ENCODE results near the gene DYRK1A. TPM values are rescaled to one million over a fixed set of nuclear protein-coding genes. Genes with fewer than 3 reads are reported as not detected.
A peak's percentile ranks its signal among the peaks of the same experiment; 100 is the strongest.

The DYRK1A gene
- total and polyA plus RNA-seq, 7 donors: 21.5 to 105 (median 79.9) TPM

DNA sequence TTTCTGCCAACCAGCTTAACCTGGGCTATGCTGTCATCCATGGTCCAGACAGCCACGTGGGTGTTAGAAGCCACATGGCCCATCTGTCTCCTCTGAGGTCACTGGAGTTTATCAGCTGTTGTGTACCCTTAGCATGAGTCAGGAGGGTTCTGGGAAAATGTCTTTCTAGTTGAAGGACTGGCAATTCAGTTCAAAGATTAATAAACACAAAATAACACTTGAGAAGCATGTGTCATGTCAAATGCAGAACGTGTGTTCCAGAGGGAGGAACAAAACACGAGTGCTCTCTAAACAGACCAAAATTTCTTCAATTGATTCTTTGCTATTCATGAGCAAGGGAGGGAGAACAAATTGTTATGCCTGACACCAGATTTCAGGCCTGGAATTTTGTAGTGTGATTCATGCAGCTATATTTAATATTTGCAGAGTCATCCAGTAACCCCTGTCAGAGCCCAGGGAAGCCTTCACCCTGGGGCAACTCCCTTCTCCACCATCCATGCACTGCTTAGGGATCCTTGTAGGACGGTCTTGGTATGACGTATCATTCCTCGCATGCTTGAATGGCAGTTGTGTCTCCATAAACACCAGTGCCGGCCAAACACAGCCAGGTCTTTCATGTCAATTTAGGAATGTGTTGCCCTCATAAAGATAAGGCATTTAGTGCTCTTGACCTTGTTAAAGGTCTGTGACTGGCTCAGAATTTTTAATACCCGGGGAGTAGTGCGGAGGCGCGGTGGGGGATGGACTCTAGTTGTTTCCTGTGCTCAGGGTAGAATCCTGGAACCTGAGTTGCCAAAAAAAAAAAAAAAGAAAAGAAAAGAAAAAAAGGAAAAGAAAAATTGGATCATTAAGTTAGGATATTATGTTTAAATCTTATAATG lies 27.7 kb upstream of the DYRK1A start:
- WGBS, 3 donors: 14 to 35% (median 21%) methylated on average over 11 of the region's 11 CpGs
- Histone ChIP-seq H3K4me1 (peaks cover 4% of the 10 kb centered on the region), H3K27ac (peak overlapping the region; percentile 90), H3K9me3 (no peaks in the 10 kb centered on the region), H3K36me3 (ENCODE audit: insufficient read depth in 1 of 2, low read depth in 1 of 2) (no peaks in the 10 kb centered on the region), H3K4me3 (peak overlapping the region; percentile 37), H3K27me3 (ENCODE audit: insufficient read depth in 3 of 3, low read length in 2 of 3) (no peaks in the 10 kb centered on the region)
- DNase-seq (peak; percentile 49 to 78), ATAC-seq (peak; percentile 97 to 99 (median 98))
- TF ChIP-seq, protein P1, sequence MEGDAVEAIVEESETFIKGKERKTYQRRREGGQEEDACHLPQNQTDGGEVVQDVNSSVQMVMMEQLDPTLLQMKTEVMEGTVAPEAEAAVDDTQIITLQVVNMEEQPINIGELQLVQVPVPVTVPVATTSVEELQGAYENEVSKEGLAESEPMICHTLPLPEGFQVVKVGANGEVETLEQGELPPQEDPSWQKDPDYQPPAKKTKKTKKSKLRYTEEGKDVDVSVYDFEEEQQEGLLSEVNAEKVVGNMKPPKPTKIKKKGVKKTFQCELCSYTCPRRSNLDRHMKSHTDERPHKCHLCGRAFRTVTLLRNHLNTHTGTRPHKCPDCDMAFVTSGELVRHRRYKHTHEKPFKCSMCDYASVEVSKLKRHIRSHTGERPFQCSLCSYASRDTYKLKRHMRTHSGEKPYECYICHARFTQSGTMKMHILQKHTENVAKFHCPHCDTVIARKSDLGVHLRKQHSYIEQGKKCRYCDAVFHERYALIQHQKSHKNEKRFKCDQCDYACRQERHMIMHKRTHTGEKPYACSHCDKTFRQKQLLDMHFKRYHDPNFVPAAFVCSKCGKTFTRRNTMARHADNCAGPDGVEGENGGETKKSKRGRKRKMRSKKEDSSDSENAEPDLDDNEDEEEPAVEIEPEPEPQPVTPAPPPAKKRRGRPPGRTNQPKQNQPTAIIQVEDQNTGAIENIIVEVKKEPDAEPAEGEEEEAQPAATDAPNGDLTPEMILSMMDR (IDR thresholded peaks at IDR 0.05): no peak
- intact Hi-C loops (cut with DNase I): loop anchor here (1.0 to 10.0 kb wide), 3 partner anchors 27 to 71 kb away; partner anchors contain the start of gene DYRK1A (in 1 of the 2)

DNA sequence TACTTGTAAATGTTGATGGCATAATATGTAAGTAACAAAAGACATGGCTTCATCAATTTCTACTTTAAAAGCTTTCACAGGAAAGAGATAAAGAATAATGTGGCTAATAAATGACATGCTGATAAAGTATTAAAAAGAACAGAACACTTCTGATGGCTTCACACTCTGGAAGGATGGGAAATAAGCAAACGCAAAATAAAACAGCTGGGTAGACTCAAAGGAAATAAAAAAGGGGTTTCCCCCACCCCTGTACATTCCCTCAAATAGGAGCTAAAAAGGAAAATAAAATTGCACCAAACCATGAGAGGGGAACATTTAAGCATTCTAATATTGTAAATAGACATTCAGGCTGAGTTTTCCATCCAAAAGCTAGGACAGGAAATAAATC lies 27.0 kb upstream of the DYRK1A start:
- peaks cover 4% of the 10 kb centered on the region for H3K4me1 ChIP-seq
- TF ChIP-seq, protein P1 (IDR thresholded peaks at IDR 0.05): no peak
- WGBS, 3 donors: 23 to 35% (median 24%) methylated on average over 1 of the region's 1 CpG
- H3K9me3 ChIP-seq: no peaks in the 10 kb centered on the region
- intact Hi-C loops (cut with DNase I): loop anchor here (1.0 to 10.0 kb wide), 2 partner anchors 27 to 65 kb away; partner anchors contain the start of gene DYRK1A (in 1 of the 2)
- peak overlapping the region; percentile 37 for H3K4me3 ChIP-seq
- H3K27ac ChIP-seq: peak overlapping the region; percentile 90
- H3K27me3 ChIP-seq (ENCODE audit: insufficient read depth in 3 of 3, low read length in 2 of 3): no peaks in the 10 kb centered on the region
- ATAC-seq: no peak
- DNase-seq: no peak
- H3K36me3 ChIP-seq (ENCODE audit: insufficient read depth in 1 of 2, low read depth in 1 of 2): no peaks in the 10 kb centered on the region

DNA sequence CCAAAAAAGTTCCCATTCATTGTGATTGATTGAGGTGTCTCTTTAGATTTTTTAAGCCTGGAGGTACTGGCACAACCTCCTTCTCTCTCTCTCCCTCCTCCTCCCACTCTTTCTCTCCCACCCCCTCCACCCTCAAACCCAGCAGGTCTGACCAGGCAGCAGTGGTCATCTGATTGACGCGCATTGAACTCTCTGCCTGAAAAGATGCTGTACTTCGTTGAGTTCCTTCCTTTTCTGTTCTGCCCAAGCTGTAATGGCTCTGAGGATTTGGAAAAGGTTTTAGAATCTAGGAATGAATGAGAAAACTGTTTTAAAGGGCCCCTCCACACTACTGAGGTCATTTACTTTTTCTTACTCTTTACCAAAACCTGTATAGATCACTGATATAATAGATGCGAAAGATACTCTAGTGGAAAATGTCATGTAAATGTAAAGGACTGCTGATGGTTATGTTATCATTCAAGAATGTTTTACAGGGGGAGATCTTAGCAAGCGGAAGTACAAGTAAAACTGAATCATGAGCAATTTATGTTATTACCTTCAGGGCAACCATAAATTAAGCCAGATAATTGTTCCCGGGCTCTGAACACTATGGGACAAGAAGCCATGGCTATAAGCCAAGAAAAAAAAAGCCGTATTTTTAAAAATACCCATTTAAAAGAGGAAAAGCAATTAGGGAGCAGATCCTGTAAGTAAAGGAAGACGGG lies 25.2 kb upstream of the DYRK1A start:
- no peak for ATAC-seq
- DNase-seq: no peak
- TF ChIP-seq, protein P1 (IDR thresholded peaks at IDR 0.05): no peak
- WGBS, 3 donors: 60 to 69% (median 69%) methylated on average over 8 of the region's 8 CpGs
- no peaks in the 10 kb centered on the region for H3K9me3 ChIP-seq
- H3K27me3 ChIP-seq (ENCODE audit: insufficient read depth in 3 of 3, low read length in 2 of 3): no peaks in the 10 kb centered on the region
- H3K36me3 ChIP-seq (ENCODE audit: insufficient read depth in 1 of 2, low read depth in 1 of 2): no peaks in the 10 kb centered on the region
- peaks cover 4% of the 10 kb centered on the region for H3K4me1 ChIP-seq
- H3K27ac ChIP-seq: peak overlapping the region; percentile 54
- H3K4me3 ChIP-seq: no peak overlapping the region
- intact Hi-C loops (cut with DNase I): no loop called here

DNA sequence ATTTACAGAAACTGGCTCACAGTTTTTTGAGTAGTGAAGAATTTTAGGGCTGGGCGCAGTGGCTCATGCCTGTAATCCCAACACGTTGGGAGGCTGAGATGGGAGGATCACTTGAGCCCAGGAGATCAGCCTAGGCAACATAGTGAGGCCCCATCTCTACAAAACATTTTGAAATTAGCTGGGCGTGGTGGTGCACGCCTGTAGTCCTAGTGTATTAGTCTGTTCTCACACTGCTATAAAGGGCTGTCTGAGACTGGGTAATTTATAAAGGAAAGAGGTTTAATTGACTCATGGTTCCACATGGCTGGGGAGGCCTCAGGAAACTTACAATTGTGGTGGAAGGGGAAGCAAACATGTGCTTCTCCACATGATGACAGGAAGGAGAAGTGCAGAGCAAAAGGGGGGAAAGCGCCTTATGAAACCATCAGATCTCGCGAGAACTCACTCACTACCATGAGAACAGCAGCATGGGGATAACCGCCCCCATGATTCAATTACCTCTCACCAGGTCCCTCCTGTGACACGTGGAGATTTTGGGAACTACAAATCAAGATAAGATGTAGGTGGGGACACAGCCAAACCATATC lies 24.4 kb upstream of the DYRK1A start:
- Histone ChIP-seq H3K36me3 (ENCODE audit: insufficient read depth in 1 of 2, low read depth in 1 of 2) (no peaks in the 10 kb centered on the region), H3K4me3 (no peak overlapping the region), H3K27me3 (ENCODE audit: insufficient read depth in 3 of 3, low read length in 2 of 3) (no peaks in the 10 kb centered on the region), H3K4me1 (peaks cover 4% of the 10 kb centered on the region), H3K27ac (no peak overlapping the region), H3K9me3 (no peaks in the 10 kb centered on the region)
- whole genome bisulfite sequencing, 3 donors: 82 to 87% (median 84%) methylated on average over 9 of the region's 9 CpGs
- intact Hi-C loops (cut with DNase I): no loop called here
- TF ChIP-seq, protein P1 (IDR thresholded peaks at IDR 0.05): no peak
- DNase-seq (no peak), ATAC-seq (no peak)

All from psoas muscle (tissue), 8 donors.